ENCODE data around the gene PAK4. TPM values are rescaled to one million over a fixed set of nuclear protein-coding genes. Genes with fewer than 3 reads are reported as not detected.
"Not testable (repeated sequence)": the region's sequence is repeated elsewhere in the genome, so short reads cannot be mapped to it uniquely, and the experiment has no call there.

Gene PAK4
- total RNA-seq, 2 experiments from 2014 or later = 13.2 to 16.2 TPM

GRCh38 chr19:39202998-39203355 lies 77.4 kb downstream of the PAK4 start:
- H3K27me3 Mint-ChIP-seq = peaks cover 61% of the 10 kb centered on the region
- H3K9me3 Mint-ChIP-seq = no peaks in the 10 kb centered on the region
- H3K4me3 Mint-ChIP-seq = no peak overlapping the region
- DNase-seq = no peak
- no peak overlapping the region for H3K27ac Mint-ChIP-seq
- peaks cover 4% of the 10 kb centered on the region for H3K4me1 Mint-ChIP-seq
- no peaks in the 10 kb centered on the region for H3K36me3 Mint-ChIP-seq

DNA sequence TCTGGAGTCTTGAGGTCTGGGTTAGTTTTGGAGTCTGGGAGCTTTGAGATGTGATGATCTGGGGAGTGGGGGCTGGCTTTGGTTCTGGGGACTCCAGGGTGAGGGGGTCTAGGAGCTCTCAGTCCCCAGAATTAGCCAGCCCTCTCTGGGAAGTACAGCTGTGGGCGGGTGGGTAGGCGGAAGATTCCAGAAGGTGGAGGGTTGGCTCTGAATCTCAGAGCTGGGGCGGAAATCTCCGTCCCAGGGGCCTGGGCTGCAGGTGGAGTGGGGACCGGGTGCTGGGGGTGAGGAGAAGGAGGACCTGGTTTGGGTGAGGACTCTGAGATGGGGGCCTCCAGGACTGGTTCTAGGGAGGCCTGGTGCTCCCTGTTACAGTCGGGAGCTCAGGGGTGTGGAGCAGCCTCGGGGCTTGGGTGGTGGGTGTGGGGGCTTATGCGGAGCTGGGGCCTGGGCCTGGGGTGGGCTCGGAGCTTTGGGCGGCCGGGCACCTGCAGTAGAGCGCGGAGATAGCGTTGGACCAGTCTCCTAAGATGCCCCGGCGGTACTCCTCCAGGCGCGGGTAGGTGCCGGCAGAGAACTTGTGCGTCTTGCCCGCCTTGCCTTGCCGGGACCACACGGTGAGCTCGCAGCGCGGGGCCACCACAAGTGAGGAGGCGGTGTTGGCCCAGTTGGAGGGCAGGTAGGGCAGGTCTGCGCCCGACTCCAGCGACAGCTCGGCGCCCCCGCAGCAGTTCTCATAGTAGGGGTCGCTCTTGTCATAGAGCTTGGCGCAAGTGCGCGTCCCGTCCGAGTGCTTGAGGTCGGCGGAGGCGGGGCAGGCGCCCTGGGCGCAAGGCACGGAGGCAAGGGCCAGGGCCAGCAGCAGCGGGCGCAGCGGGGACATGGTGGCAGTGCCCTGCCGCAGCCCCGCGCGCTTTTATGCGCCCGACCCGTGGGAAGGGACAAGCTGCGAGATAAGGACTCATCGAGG lies 78.1 kb downstream of the PAK4 start, which contains the start of gene SYCN:
SYCN (minus strand) TSS at position 892 of the 970 bp plus-strand sequence; CDS start at position 883, 9 bp downstream.
- Mint-ChIP-seq H3K27me3 (peaks cover 54% of the 10 kb centered on the region), H3K4me3 (no peak within 1 kb of the TSS), H3K27ac (no peak within 1 kb of the TSS), H3K4me1 (peaks cover 4% of the 10 kb centered on the region), H3K36me3 (no peaks in the 10 kb centered on the region), H3K9me3 (no peaks in the 10 kb centered on the region)
- DNase-seq = no peak

GRCh38 chr19:39205449-39205764 lies 79.8 kb downstream of the PAK4 start:
- Mint-ChIP-seq H3K9me3 (no peaks in the 10 kb centered on the region), H3K27ac (no peak overlapping the region), H3K36me3 (no peaks in the 10 kb centered on the region), H3K27me3 (peaks cover 42% of the 10 kb centered on the region), H3K4me3 (no peak overlapping the region), H3K4me1 (peaks cover 4% of the 10 kb centered on the region)
- DNase-seq = no peak

DNA sequence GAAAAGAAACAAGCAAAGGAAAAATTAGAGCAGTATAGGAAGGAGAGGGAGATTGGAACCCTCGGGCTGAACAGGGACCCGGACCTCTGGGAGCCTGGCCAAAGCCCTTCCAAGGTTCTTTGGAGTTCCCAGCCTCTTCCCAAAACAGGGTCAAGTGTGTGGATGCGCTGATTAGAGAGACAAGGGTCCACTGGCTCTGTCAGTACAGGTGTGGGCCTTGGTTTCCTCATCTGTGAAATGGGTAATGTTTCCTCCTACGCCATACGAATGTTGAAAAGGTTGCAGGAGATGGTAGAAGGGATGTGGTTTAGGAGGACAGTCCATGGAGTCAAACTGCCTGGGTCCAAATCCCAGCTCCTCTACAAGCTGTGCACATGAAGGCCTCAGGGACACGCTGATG lies 80.5 kb downstream of the PAK4 start:
- no peak overlapping the region for H3K4me3 Mint-ChIP-seq
- H3K9me3 Mint-ChIP-seq = no peaks in the 10 kb centered on the region
- peaks cover 4% of the 10 kb centered on the region for H3K4me1 Mint-ChIP-seq
- peaks cover 35% of the 10 kb centered on the region for H3K27me3 Mint-ChIP-seq
- no peak overlapping the region for H3K27ac Mint-ChIP-seq
- no peak for DNase-seq
- H3K36me3 Mint-ChIP-seq = no peaks in the 10 kb centered on the region

- no peak overlapping the region for H3K4me3 Mint-ChIP-seq
- H3K27ac Mint-ChIP-seq = no peak overlapping the region
- peaks cover 4% of the 10 kb centered on the region for H3K4me1 Mint-ChIP-seq
- H3K9me3 Mint-ChIP-seq = no peaks in the 10 kb centered on the region
- peaks cover 23% of the 10 kb centered on the region for H3K27me3 Mint-ChIP-seq
- H3K36me3 Mint-ChIP-seq = no peaks in the 10 kb centered on the region
- DNase-seq = no peak
These were observed 81.8 kb downstream of the PAK4 start for GRCh38 chr19:39207293-39207836.

GRCh38 chr19:39208175-39208795 lies 82.7 kb downstream of the PAK4 start:
- no peak for DNase-seq
- H3K4me3 Mint-ChIP-seq = no peak overlapping the region

DNA sequence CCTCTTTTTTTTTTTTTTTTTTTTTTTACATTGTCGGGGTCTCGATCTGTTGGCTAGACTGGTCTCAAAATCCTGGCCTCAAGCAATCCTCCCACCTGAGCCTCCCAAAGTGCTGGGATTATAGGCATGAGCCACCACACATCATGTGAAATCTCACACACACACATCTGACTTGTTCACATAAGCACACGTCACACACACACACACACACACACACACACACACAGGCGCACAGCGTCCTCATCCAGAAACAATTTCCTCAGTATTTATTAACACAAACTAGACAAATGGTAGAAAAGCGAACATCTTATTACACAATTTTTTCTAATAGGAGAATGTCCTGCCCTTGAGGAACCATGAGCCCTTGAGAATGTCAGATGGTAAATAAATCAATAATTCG lies 83.6 kb downstream of the PAK4 start:
- H3K4me1 Mint-ChIP-seq = no peaks in the 10 kb centered on the region
- H3K9me3 Mint-ChIP-seq = no peaks in the 10 kb centered on the region
- peaks cover 6% of the 10 kb centered on the region for H3K27me3 Mint-ChIP-seq
- no peaks in the 10 kb centered on the region for H3K36me3 Mint-ChIP-seq
- H3K4me3 Mint-ChIP-seq = no peak overlapping the region
- H3K27ac Mint-ChIP-seq = no peak overlapping the region
- no peak for DNase-seq

More at GRCh38 chr19:39208175-39208795, 82.7 kb downstream of the PAK4 start:
- Mint-ChIP-seq H3K27me3 (peaks cover 14% of the 10 kb centered on the region), H3K4me1 (peaks cover 2% of the 10 kb centered on the region), H3K27ac (no peak overlapping the region), H3K9me3 (no peaks in the 10 kb centered on the region), H3K36me3 (no peaks in the 10 kb centered on the region)

GRCh38 chr19:39211731-39212374 lies 86.3 kb downstream of the PAK4 start:
- H3K27ac Mint-ChIP-seq = no peak overlapping the region
- H3K9me3 Mint-ChIP-seq = no peaks in the 10 kb centered on the region

DNA sequence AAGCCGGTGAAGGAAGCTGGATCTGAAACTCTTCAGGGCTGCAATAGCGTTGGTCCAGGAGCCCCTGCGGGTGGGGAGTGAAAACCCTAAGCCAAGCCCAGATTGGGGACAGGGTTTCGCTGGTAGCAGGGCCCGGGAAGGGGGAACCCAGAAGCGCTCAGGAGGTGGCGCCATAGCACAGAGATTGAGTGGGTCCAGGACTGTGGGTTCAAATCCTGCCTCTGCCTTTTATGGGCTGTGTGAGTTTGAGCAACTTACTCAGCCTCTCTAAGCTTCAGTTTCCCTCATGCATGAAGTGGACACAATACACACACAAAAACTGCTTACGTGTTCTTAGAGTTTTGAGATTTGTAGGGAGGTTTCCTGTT lies 86.8 kb downstream of the PAK4 start:
- H3K4me1 Mint-ChIP-seq = no peaks in the 10 kb centered on the region
- no peaks in the 10 kb centered on the region for H3K36me3 Mint-ChIP-seq
- H3K4me3 Mint-ChIP-seq = no peak overlapping the region
- H3K27ac Mint-ChIP-seq = no peak overlapping the region
- peaks cover 8% of the 10 kb centered on the region for H3K27me3 Mint-ChIP-seq
- H3K9me3 Mint-ChIP-seq = no peaks in the 10 kb centered on the region
- DNase-seq = peak; percentile 66

More at GRCh38 chr19:39211731-39212374, 86.3 kb downstream of the PAK4 start:
- H3K4me1 Mint-ChIP-seq = no peaks in the 10 kb centered on the region
- no peak overlapping the region for H3K4me3 Mint-ChIP-seq
- peaks cover 3% of the 10 kb centered on the region for H3K27me3 Mint-ChIP-seq
- DNase-seq = no peak
- H3K36me3 Mint-ChIP-seq = no peaks in the 10 kb centered on the region

- not testable (repeated sequence) for DNase-seq, H3K4me1 Mint-ChIP-seq, H3K36me3 Mint-ChIP-seq, H3K27ac Mint-ChIP-seq, H3K9me3 Mint-ChIP-seq, H3K4me3 Mint-ChIP-seq
- peaks cover 14% of the 10 kb centered on the region for H3K27me3 Mint-ChIP-seq
These were observed 89.7 kb downstream of the PAK4 start for GRCh38 chr19:39215323-39215722.

DNA sequence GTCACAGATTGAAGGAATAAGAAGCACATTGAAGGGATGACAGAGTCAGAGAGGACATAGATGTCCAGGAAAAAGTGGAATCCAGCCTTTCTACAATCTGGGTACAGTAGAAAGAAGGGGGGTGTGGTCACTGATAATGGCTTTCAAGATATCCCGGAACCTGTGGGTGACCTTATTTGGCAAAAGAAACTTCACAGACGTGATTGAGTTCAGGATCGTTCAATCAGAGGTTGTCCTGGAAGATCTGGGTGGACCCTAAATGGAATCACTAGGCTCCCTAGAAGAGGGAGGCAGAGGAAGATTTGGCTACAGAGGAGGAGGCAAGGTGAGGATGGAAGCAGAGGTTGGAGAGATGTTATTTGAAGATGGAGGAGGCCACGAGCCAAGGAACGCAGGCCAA lies 91.5 kb downstream of the PAK4 start:
- H3K4me3 Mint-ChIP-seq = no peak overlapping the region
- H3K27ac Mint-ChIP-seq = no peak overlapping the region
- H3K36me3 Mint-ChIP-seq = no peaks in the 10 kb centered on the region
- DNase-seq = no peak
- peaks cover 17% of the 10 kb centered on the region for H3K27me3 Mint-ChIP-seq
- no peaks in the 10 kb centered on the region for H3K9me3 Mint-ChIP-seq
- no peaks in the 10 kb centered on the region for H3K4me1 Mint-ChIP-seq

DNA sequence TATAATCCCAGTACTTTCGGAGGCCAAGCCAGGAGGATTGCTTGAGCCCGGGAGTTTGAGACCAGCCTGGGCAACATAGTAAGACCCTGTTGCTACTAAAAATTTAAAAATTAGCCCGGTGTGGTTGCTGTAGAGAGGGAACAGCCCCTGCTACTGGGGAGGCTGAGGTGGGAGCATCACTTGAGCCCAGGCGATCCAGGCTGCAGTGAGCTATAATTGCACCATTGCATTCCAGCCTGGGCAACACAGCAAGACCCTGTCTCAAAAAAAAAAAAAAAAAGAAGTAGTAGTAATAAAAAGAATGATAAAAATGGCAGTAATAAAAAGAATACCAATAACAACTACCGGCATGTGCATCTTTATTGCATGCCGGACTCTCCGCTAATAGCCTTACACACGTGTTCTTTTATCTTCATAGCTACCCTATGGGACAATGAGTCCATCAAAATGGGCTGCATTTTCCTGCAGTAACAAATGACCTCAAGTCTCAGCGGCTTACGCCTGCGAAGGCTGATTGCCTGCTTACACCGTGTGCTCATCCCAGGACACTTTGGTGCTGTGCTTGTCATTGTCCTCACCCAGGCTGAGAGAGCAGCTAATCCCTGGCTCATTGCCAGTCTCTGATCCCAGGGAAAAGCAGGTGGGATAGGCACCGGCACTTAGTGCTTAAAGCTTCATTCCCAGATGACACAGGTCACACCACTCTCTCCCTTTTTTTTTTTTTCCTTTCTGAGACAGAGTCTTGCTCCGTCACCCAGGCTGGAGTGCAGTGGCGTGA lies 92.8 kb downstream of the PAK4 start:
- H3K27ac Mint-ChIP-seq = no peak overlapping the region
- H3K9me3 Mint-ChIP-seq = no peaks in the 10 kb centered on the region
- no peaks in the 10 kb centered on the region for H3K36me3 Mint-ChIP-seq
- no peaks in the 10 kb centered on the region for H3K4me1 Mint-ChIP-seq
- DNase-seq = no peak
- H3K4me3 Mint-ChIP-seq = no peak overlapping the region
- H3K27me3 Mint-ChIP-seq = peaks cover 22% of the 10 kb centered on the region

GRCh38 chr19:39219108-39219507 lies 93.5 kb downstream of the PAK4 start:
- H3K27ac Mint-ChIP-seq, H3K36me3 Mint-ChIP-seq, H3K4me1 Mint-ChIP-seq, H3K4me3 Mint-ChIP-seq, DNase-seq, H3K9me3 Mint-ChIP-seq: not testable (repeated sequence)
- H3K27me3 Mint-ChIP-seq = peaks cover 27% of the 10 kb centered on the region

GRCh38 chr19:39223703-39224279 lies 98.2 kb downstream of the PAK4 start:
- Mint-ChIP-seq H3K4me1 (no peaks in the 10 kb centered on the region), H3K36me3 (no peaks in the 10 kb centered on the region), H3K27ac (no peak overlapping the region), H3K27me3 (peaks cover 26% of the 10 kb centered on the region), H3K9me3 (no peaks in the 10 kb centered on the region), H3K4me3 (no peak overlapping the region)
- DNase-seq = no peak
